ENCODE measurements around the gene MANEAL.

The MANEAL gene

GRCh38 chr1:37753473-37754321 lies 40.0 kb upstream of the MANEAL start:
- H3K9me3 ChIP-seq: no peaks in the 10 kb centered on the region
- TF ChIP-seq CTCF (IDR thresholded peaks at IDR 0.05): no peak
- peaks cover 0 to 3% of the 10 kb centered on the region in 2 experiments for H3K4me1 ChIP-seq (ENCODE audit: control insufficient read depth in 1 of 2, insufficient read depth in 1 of 2, low read depth in 1 of 2, low read length in 1 of 2)
- no peak overlapping the region for H3K4me3 ChIP-seq (ENCODE audit: low read depth in 1 of 2, low read length in 1 of 2)
- H3K36me3 ChIP-seq: no peaks in the 10 kb centered on the region
- no peak overlapping the region for H3K27ac ChIP-seq
- H3K27me3 ChIP-seq: peaks cover 100% of the 10 kb centered on the region

GRCh38 chr1:37755290-37755689 lies 38.4 kb upstream of the MANEAL start:
- peaks cover 100% of the 10 kb centered on the region for H3K27me3 ChIP-seq
- no peaks in the 10 kb centered on the region for H3K36me3 ChIP-seq
- H3K27ac ChIP-seq: no peak overlapping the region
- H3K9me3 ChIP-seq: no peaks in the 10 kb centered on the region
- TF ChIP-seq CTCF (IDR thresholded peaks at IDR 0.05): no peak
- H3K4me3 ChIP-seq (ENCODE audit: low read depth in 1 of 2, low read length in 1 of 2): no peak overlapping the region
- peaks cover 0 to 3% of the 10 kb centered on the region in 2 experiments for H3K4me1 ChIP-seq (ENCODE audit: control insufficient read depth in 1 of 2, insufficient read depth in 1 of 2, low read depth in 1 of 2, low read length in 1 of 2)

GRCh38 chr1:37755951-37756560 lies 37.6 kb upstream of the MANEAL start:
- Histone ChIP-seq H3K27ac (no peak overlapping the region), H3K4me3 (ENCODE audit: low read depth in 1 of 2, low read length in 1 of 2) (no peak overlapping the region), H3K9me3 (no peaks in the 10 kb centered on the region), H3K4me1 (ENCODE audit: control insufficient read depth in 1 of 2, insufficient read depth in 1 of 2, low read depth in 1 of 2, low read length in 1 of 2) (peaks cover 0 to 3% of the 10 kb centered on the region in 2 experiments), H3K27me3 (peaks cover 100% of the 10 kb centered on the region), H3K36me3 (no peaks in the 10 kb centered on the region)
- TF ChIP-seq CTCF (IDR thresholded peaks at IDR 0.05): no peak

GRCh38 chr1:37759451-37759850 lies 34.2 kb upstream of the MANEAL start:
- H3K27ac ChIP-seq: no peak overlapping the region
- no peaks in the 10 kb centered on the region for H3K36me3 ChIP-seq
- TF ChIP-seq CTCF (IDR thresholded peaks at IDR 0.05): no peak
- no peaks in the 10 kb centered on the region for H3K4me1 ChIP-seq (ENCODE audit: control insufficient read depth in 1 of 2, insufficient read depth in 1 of 2, low read depth in 1 of 2, low read length in 1 of 2)
- H3K9me3 ChIP-seq: no peaks in the 10 kb centered on the region
- no peak overlapping the region for H3K4me3 ChIP-seq (ENCODE audit: low read depth in 1 of 2, low read length in 1 of 2)
- peaks cover 100% of the 10 kb centered on the region for H3K27me3 ChIP-seq

GRCh38 chr1:37761416-37762095 lies 32.1 kb upstream of the MANEAL start:
- H3K9me3 ChIP-seq: no peaks in the 10 kb centered on the region
- H3K4me3 ChIP-seq (ENCODE audit: low read depth in 1 of 2, low read length in 1 of 2): no peak overlapping the region
- no peak overlapping the region for H3K27ac ChIP-seq
- no peak for TF ChIP-seq CTCF (IDR thresholded peaks at IDR 0.05)
- peaks cover 100% of the 10 kb centered on the region for H3K27me3 ChIP-seq
- H3K36me3 ChIP-seq: no peaks in the 10 kb centered on the region
- H3K4me1 ChIP-seq (ENCODE audit: control insufficient read depth in 1 of 2, insufficient read depth in 1 of 2, low read depth in 1 of 2, low read length in 1 of 2): no peaks in the 10 kb centered on the region
